HCT116 (cell line): ENCODE measurements around the gene AACS.

Source experiments
- CEBPB ChIP-seq: IDR thresholded peaks from 2 replicates; pipeline ENCODE4 v1.6.1; 2012; ENCODE audit warnings: low read depth
- EZH2 ChIP-seq: fragments of 200-600 bp; sonication (generic); IDR thresholded peaks from 2 replicates; pipeline ENCODE4 v1.6.1; 2017; ENCODE audit warnings: antibody characterized with exemption, mixed run types
- EZH2phosphoT487 ChIP-seq: fragments of 200-600 bp; IDR thresholded peaks from 2 replicates; pipeline ENCODE4 v1.6.1; 2018; ENCODE audit warnings: antibody characterized with exemption, borderline replicate concordance
- JUND ChIP-seq: IDR thresholded peaks from 2 replicates; pipeline ENCODE4 v1.6.1; 2012
- POLR2A ChIP-seq: IDR thresholded peaks from 2 replicates; pipeline ENCODE4 v1.7.0; 2011; ENCODE audit warnings: borderline replicate concordance; ENCODE audit not compliant: insufficient read depth, insufficient read length; ENCODE audit errors: extremely low read depth
- POLR2AphosphoS5 ChIP-seq: IDR thresholded peaks from 2 replicates; pipeline ENCODE4 v1.6.1; 2011; ENCODE audit warnings: mild to moderate bottlenecking, low read depth, low read length, moderate library complexity
- TCF7L2 ChIP-seq: IDR thresholded peaks from 2 replicates; pipeline ENCODE4 v1.7.0; 2011; ENCODE audit warnings: borderline replicate concordance, inconsistent platforms; ENCODE audit not compliant: insufficient read depth, insufficient read length; ENCODE audit errors: extremely low read depth
- ZBTB33 ChIP-seq: IDR thresholded peaks from 2 replicates; pipeline ENCODE4 v1.6.1; 2011; ENCODE audit warnings: mild to moderate bottlenecking, low read length, moderate library complexity; ENCODE audit not compliant: insufficient replicate concordance; ENCODE audit errors: extremely low read depth
- TF ChIP-seq, protein P1 (sequence below), 3 experiments: fragments of 200-600 bp in 1 of 3; sonication (generic) in 1 of 3; IDR thresholded peaks in 2 of 3; conservative IDR thresholded peaks in 1 of 3; 2 replicates each; pipeline ENCODE4 v1.5.1; 2012 to 2017; ENCODE audit warnings: low read depth in 2 of 3, low read length in 2 of 3, antibody characterized with exemption in 1 of 3, borderline replicate concordance in 1 of 3, control low read depth in 1 of 3, mild to moderate bottlenecking in 1 of 3, mixed read lengths in 1 of 3, mixed run types in 1 of 3, moderate library complexity in 1 of 3; ENCODE audit not compliant: insufficient read depth in 1 of 3
- TF ChIP-seq, protein P2 (sequence below): IDR thresholded peaks from 2 replicates; pipeline ENCODE4 v1.6.1; 2012; ENCODE audit warnings: low read depth

- TF ChIP-seq, protein P1, sequence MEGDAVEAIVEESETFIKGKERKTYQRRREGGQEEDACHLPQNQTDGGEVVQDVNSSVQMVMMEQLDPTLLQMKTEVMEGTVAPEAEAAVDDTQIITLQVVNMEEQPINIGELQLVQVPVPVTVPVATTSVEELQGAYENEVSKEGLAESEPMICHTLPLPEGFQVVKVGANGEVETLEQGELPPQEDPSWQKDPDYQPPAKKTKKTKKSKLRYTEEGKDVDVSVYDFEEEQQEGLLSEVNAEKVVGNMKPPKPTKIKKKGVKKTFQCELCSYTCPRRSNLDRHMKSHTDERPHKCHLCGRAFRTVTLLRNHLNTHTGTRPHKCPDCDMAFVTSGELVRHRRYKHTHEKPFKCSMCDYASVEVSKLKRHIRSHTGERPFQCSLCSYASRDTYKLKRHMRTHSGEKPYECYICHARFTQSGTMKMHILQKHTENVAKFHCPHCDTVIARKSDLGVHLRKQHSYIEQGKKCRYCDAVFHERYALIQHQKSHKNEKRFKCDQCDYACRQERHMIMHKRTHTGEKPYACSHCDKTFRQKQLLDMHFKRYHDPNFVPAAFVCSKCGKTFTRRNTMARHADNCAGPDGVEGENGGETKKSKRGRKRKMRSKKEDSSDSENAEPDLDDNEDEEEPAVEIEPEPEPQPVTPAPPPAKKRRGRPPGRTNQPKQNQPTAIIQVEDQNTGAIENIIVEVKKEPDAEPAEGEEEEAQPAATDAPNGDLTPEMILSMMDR (IDR thresholded peaks at IDR 0.05 in 2 of 3, conservative IDR thresholded peaks at IDR 0.05 in 1 of 3; ENCODE audit: borderline replicate concordance in 1 of 3, insufficient read depth in 1 of 3, low read depth in 2 of 3, low read length in 2 of 3) = no peak
- TF ChIP-seq POLR2AphosphoS5 (no peak), POLR2A (no peak), ZBTB33 (no peak), EZH2phosphoT487 (no peak), JUND (no peak), CEBPB (no peak), EZH2 (no peak), TCF7L2 (no peak)
- TF ChIP-seq, protein P2, sequence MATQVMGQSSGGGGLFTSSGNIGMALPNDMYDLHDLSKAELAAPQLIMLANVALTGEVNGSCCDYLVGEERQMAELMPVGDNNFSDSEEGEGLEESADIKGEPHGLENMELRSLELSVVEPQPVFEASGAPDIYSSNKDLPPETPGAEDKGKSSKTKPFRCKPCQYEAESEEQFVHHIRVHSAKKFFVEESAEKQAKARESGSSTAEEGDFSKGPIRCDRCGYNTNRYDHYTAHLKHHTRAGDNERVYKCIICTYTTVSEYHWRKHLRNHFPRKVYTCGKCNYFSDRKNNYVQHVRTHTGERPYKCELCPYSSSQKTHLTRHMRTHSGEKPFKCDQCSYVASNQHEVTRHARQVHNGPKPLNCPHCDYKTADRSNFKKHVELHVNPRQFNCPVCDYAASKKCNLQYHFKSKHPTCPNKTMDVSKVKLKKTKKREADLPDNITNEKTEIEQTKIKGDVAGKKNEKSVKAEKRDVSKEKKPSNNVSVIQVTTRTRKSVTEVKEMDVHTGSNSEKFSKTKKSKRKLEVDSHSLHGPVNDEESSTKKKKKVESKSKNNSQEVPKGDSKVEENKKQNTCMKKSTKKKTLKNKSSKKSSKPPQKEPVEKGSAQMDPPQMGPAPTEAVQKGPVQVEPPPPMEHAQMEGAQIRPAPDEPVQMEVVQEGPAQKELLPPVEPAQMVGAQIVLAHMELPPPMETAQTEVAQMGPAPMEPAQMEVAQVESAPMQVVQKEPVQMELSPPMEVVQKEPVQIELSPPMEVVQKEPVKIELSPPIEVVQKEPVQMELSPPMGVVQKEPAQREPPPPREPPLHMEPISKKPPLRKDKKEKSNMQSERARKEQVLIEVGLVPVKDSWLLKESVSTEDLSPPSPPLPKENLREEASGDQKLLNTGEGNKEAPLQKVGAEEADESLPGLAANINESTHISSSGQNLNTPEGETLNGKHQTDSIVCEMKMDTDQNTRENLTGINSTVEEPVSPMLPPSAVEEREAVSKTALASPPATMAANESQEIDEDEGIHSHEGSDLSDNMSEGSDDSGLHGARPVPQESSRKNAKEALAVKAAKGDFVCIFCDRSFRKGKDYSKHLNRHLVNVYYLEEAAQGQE = no peak
Measured at GRCh38 chr12:125021771-125022170, 43.5 kb upstream of the AACS start.
